ENCODE measurements around the gene SCGB3A1.

Gene SCGB3A1

DNA sequence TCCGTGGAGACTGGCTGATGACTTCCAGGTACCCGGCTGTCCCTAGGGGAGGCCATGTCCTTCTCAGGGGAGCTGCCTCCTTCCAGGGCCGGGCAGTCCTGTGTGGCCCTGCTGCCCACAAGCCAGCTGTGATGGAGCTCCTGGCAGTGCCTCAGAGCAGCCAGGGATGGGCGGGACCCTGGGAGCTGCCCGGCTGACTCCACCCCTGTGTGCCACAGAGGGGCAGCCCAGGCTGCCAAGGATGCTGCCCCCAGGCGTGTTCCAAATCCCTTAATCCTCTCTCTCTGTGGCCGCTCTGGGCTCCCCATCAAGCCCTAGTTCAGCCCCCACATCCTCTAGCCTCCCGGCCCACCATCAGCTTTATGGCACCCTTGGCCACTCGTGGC, 7.0 kb upstream of the SCGB3A1 start:
- Histone ChIP-seq H3K4me1 (ENCODE audit: control insufficient read depth in 2 of 2, insufficient read depth in 2 of 2, low read length in 2 of 2) (no peaks in the 10 kb centered on the region), H3K36me3 (ENCODE audit: control insufficient read depth in 2 of 2, insufficient read depth in 2 of 2, low read length in 2 of 2) (no peaks in the 10 kb centered on the region), H3K4me3 (ENCODE audit: low read length in 2 of 2) (no peak overlapping the region), H3K9me3 (ENCODE audit: control insufficient read depth in 2 of 2, low read length in 2 of 2) (no peaks in the 10 kb centered on the region), H3K27ac (ENCODE audit: low read depth in 2 of 2, low read length in 2 of 2) (no peak overlapping the region), H3K27me3 (ENCODE audit: control insufficient read depth in 2 of 2, insufficient read depth in 2 of 2, low read length in 2 of 2) (no peaks in the 10 kb centered on the region), H3K9ac (ENCODE audit: low read depth in 1 of 2, low read length in 2 of 2) (no peak overlapping the region)

DNA sequence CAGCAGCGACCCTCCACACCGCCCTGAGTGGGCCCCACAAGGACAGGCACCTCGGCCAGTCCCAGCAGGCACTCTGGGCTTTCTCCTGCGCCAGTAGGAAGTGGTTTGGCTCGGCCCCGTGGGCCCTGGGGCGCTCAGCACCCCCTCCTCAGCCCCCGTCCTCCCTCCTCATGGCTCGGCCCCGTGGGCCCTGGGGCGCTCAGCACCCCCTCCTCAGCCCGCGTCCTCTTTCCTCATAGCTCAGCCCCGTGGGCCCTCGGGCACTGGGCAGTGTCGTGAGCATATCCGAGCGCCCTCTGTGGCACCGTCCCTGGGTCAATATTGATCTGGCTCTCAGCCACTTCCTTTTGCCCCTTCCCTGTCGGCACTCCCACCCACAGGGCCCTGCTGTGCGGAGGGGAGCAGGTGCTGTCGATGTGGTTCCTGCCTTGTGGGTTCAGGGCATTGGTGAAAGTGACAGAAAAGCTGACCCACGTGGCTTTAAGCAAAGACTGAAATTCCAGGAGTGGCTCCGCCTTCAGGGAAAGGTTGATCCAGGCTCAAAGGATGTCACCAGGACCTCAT, 5.5 kb upstream of the SCGB3A1 start:
- no peak overlapping the region for H3K27ac ChIP-seq (ENCODE audit: low read depth in 2 of 2, low read length in 2 of 2)
- H3K9me3 ChIP-seq (ENCODE audit: control insufficient read depth in 2 of 2, low read length in 2 of 2): no peaks in the 10 kb centered on the region
- H3K9ac ChIP-seq (ENCODE audit: low read depth in 1 of 2, low read length in 2 of 2): no peak overlapping the region
- H3K27me3 ChIP-seq (ENCODE audit: control insufficient read depth in 2 of 2, insufficient read depth in 2 of 2, low read length in 2 of 2): peaks cover 2 to 8% of the 10 kb centered on the region in 2 donors
- no peaks in the 10 kb centered on the region for H3K4me1 ChIP-seq (ENCODE audit: control insufficient read depth in 2 of 2, insufficient read depth in 2 of 2, low read length in 2 of 2)
- H3K36me3 ChIP-seq (ENCODE audit: control insufficient read depth in 2 of 2, insufficient read depth in 2 of 2, low read length in 2 of 2): no peaks in the 10 kb centered on the region
- no peak overlapping the region for H3K4me3 ChIP-seq (ENCODE audit: low read length in 2 of 2)

GRCh38 chr5:180596115-180596667, 4.9 kb upstream of the SCGB3A1 start:
- H3K36me3 ChIP-seq (ENCODE audit: control insufficient read depth in 2 of 2, insufficient read depth in 2 of 2, low read length in 2 of 2): no peaks in the 10 kb centered on the region
- no peak overlapping the region for H3K27ac ChIP-seq (ENCODE audit: low read depth in 2 of 2, low read length in 2 of 2)
- no peak overlapping the region for H3K4me3 ChIP-seq (ENCODE audit: low read length in 2 of 2)
- H3K27me3 ChIP-seq (ENCODE audit: control insufficient read depth in 2 of 2, insufficient read depth in 2 of 2, low read length in 2 of 2): peaks cover 2 to 8% of the 10 kb centered on the region in 2 donors
- no peaks in the 10 kb centered on the region for H3K4me1 ChIP-seq (ENCODE audit: control insufficient read depth in 2 of 2, insufficient read depth in 2 of 2, low read length in 2 of 2)
- no peak overlapping the region for H3K9ac ChIP-seq (ENCODE audit: low read depth in 1 of 2, low read length in 2 of 2)
- H3K9me3 ChIP-seq (ENCODE audit: control insufficient read depth in 2 of 2, low read length in 2 of 2): no peaks in the 10 kb centered on the region

GRCh38 chr5:180595381-180596114, 4.2 kb upstream of the SCGB3A1 start:
- H3K4me3 ChIP-seq (ENCODE audit: low read length in 2 of 2): no peak overlapping the region
- H3K36me3 ChIP-seq (ENCODE audit: control insufficient read depth in 2 of 2, insufficient read depth in 2 of 2, low read length in 2 of 2): no peaks in the 10 kb centered on the region
- no peaks in the 10 kb centered on the region for H3K4me1 ChIP-seq (ENCODE audit: control insufficient read depth in 2 of 2, insufficient read depth in 2 of 2, low read length in 2 of 2)
- H3K9ac ChIP-seq (ENCODE audit: low read depth in 1 of 2, low read length in 2 of 2): no peak overlapping the region
- no peaks in the 10 kb centered on the region for H3K9me3 ChIP-seq (ENCODE audit: control insufficient read depth in 2 of 2, low read length in 2 of 2)
- no peak overlapping the region for H3K27ac ChIP-seq (ENCODE audit: low read depth in 2 of 2, low read length in 2 of 2)
- peaks cover 2 to 9% of the 10 kb centered on the region in 2 donors for H3K27me3 ChIP-seq (ENCODE audit: control insufficient read depth in 2 of 2, insufficient read depth in 2 of 2, low read length in 2 of 2)

DNA sequence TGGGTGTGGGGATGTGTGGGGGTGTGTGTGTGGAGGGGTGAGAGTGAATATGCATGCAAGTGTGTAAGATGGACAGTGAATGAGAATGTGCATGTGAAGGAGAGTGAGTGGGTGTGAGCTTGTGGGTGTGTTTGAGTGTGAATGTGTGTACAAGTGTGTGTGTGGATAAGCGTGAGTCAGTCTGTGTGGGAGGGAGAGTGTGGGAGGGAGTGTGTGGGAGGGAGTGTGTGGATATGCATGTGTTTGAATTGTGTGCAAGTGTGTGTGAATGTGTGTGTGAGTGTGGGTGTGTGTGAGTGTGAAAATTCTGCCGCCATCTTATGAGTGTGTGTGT, 3.7 kb upstream of the SCGB3A1 start:
- H3K27me3 ChIP-seq (ENCODE audit: control insufficient read depth in 2 of 2, insufficient read depth in 2 of 2, low read length in 2 of 2): peaks cover 4 to 11% of the 10 kb centered on the region in 2 donors
- no peak overlapping the region for H3K9ac ChIP-seq (ENCODE audit: low read depth in 1 of 2, low read length in 2 of 2)
- H3K36me3 ChIP-seq (ENCODE audit: control insufficient read depth in 2 of 2, insufficient read depth in 2 of 2, low read length in 2 of 2): no peaks in the 10 kb centered on the region
- H3K27ac ChIP-seq (ENCODE audit: low read depth in 2 of 2, low read length in 2 of 2): no peak overlapping the region
- no peak overlapping the region for H3K4me3 ChIP-seq (ENCODE audit: low read length in 2 of 2)
- H3K4me1 ChIP-seq (ENCODE audit: control insufficient read depth in 2 of 2, insufficient read depth in 2 of 2, low read length in 2 of 2): no peaks in the 10 kb centered on the region
- no peaks in the 10 kb centered on the region for H3K9me3 ChIP-seq (ENCODE audit: control insufficient read depth in 2 of 2, low read length in 2 of 2)

- H3K27me3 ChIP-seq (ENCODE audit: control insufficient read depth in 2 of 2, insufficient read depth in 2 of 2, low read length in 2 of 2): peaks cover 7 to 11% of the 10 kb centered on the region in 2 donors
- H3K9ac ChIP-seq (ENCODE audit: low read depth in 1 of 2, low read length in 2 of 2): no peak overlapping the region
- H3K4me1 ChIP-seq (ENCODE audit: control insufficient read depth in 2 of 2, insufficient read depth in 2 of 2, low read length in 2 of 2): no peaks in the 10 kb centered on the region
These were observed 3.2 kb upstream of the SCGB3A1 start for GRCh38 chr5:180594311-180595045.

DNA sequence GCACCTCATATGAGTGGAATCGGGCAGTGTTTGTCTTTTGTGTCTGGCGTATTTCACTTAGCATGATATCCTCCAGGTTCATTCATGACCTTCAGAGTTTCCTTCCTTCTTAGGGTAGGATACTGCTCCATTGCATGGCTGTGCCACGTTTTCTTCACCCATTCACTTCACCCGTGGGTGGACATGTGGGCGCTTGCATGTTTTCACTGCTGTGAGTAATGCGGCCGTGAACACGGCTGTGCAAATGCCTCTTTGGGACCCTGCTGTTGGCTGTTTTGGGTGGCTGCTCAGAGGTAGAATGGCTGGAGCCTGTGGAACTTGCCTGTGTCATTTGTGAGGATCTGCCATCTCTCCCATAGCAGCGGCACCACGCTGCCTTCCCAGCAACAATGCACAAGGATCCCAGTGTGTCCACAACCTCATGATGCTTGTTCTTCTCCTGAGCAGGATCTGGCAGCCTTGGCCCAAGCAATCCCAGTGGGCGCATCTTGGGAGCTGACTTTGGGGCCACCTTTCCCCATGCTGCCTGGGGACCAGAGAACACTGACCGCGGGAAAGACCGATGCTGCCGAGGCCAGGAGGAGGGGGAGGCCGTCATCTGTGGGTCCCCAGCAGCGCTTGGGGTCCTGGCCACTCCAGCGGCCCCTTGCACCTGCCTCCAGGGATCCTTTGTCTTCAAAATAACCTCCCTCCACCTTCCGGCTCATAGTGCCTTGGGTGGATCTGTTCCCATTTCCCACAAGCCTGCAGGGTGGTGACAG, 2.3 kb upstream of the SCGB3A1 start:
- Histone ChIP-seq H3K27me3 (ENCODE audit: control insufficient read depth in 2 of 2, insufficient read depth in 2 of 2, low read length in 2 of 2) (peaks cover 10 to 11% of the 10 kb centered on the region in 2 donors), H3K9ac (ENCODE audit: low read depth in 1 of 2, low read length in 2 of 2) (no peak overlapping the region), H3K4me3 (ENCODE audit: low read length in 2 of 2) (no peak overlapping the region), H3K36me3 (ENCODE audit: control insufficient read depth in 2 of 2, insufficient read depth in 2 of 2, low read length in 2 of 2) (no peaks in the 10 kb centered on the region), H3K27ac (ENCODE audit: low read depth in 2 of 2, low read length in 2 of 2) (no peak overlapping the region), H3K4me1 (ENCODE audit: control insufficient read depth in 2 of 2, insufficient read depth in 2 of 2, low read length in 2 of 2) (no peaks in the 10 kb centered on the region), H3K9me3 (ENCODE audit: control insufficient read depth in 2 of 2, low read length in 2 of 2) (no peaks in the 10 kb centered on the region)

More at GRCh38 chr5:180594311-180595045, 3.2 kb upstream of the SCGB3A1 start:
- no peak overlapping the region for H3K27ac ChIP-seq (ENCODE audit: low read depth in 2 of 2, low read length in 2 of 2)
- no peak overlapping the region for H3K4me3 ChIP-seq (ENCODE audit: low read length in 2 of 2)
- no peaks in the 10 kb centered on the region for H3K9me3 ChIP-seq (ENCODE audit: control insufficient read depth in 2 of 2, low read length in 2 of 2)
- no peaks in the 10 kb centered on the region for H3K36me3 ChIP-seq (ENCODE audit: control insufficient read depth in 2 of 2, insufficient read depth in 2 of 2, low read length in 2 of 2)

- Histone ChIP-seq H3K36me3 (ENCODE audit: control insufficient read depth in 2 of 2, insufficient read depth in 2 of 2, low read length in 2 of 2) (no peaks in the 10 kb centered on the region), H3K9ac (ENCODE audit: low read depth in 1 of 2, low read length in 2 of 2) (no peak overlapping the region), H3K9me3 (ENCODE audit: control insufficient read depth in 2 of 2, low read length in 2 of 2) (no peaks in the 10 kb centered on the region), H3K4me3 (ENCODE audit: low read length in 2 of 2) (no peak overlapping the region), H3K4me1 (ENCODE audit: control insufficient read depth in 2 of 2, insufficient read depth in 2 of 2, low read length in 2 of 2) (no peaks in the 10 kb centered on the region), H3K27ac (ENCODE audit: low read depth in 2 of 2, low read length in 2 of 2) (no peak overlapping the region), H3K27me3 (ENCODE audit: control insufficient read depth in 2 of 2, insufficient read depth in 2 of 2, low read length in 2 of 2) (peaks cover 10 to 11% of the 10 kb centered on the region in 2 donors)
These were observed 877 bp upstream of the SCGB3A1 start for GRCh38 chr5:180592176-180592575.

- H3K27ac ChIP-seq (ENCODE audit: low read depth in 2 of 2, low read length in 2 of 2): no peak overlapping the region
- H3K4me3 ChIP-seq (ENCODE audit: low read length in 2 of 2): no peak overlapping the region
These were observed 572 bp downstream of the SCGB3A1 start for GRCh38 chr5:180590543-180591310.

More at GRCh38 chr5:180590543-180591310, 572 bp downstream of the SCGB3A1 start:
- no peaks in the 10 kb centered on the region for H3K4me1 ChIP-seq (ENCODE audit: control insufficient read depth in 2 of 2, insufficient read depth in 2 of 2, low read length in 2 of 2)
- H3K9ac ChIP-seq (ENCODE audit: low read depth in 1 of 2, low read length in 2 of 2): no peak overlapping the region
- H3K9me3 ChIP-seq (ENCODE audit: control insufficient read depth in 2 of 2, low read length in 2 of 2): no peaks in the 10 kb centered on the region
- peaks cover 10 to 11% of the 10 kb centered on the region in 2 donors for H3K27me3 ChIP-seq (ENCODE audit: control insufficient read depth in 2 of 2, insufficient read depth in 2 of 2, low read length in 2 of 2)
- H3K36me3 ChIP-seq (ENCODE audit: control insufficient read depth in 2 of 2, insufficient read depth in 2 of 2, low read length in 2 of 2): no peaks in the 10 kb centered on the region
